ENCODE data around the gene CDC16. TPM values are rescaled to one million over a fixed set of nuclear protein-coding genes. Genes with fewer than 3 reads are reported as not detected.

The CDC16 gene
- total and polyA plus RNA-seq, 2 of the 13 experiments (the other 11 are each of a cell fraction or from before 2014, with no cell fraction given): 24.2 to 60.9 TPM

- peak; percentile 75; the same call in 1 of the 2 replicates for TF ChIP-seq ZNF770 (CRISPR knock-in tag; IDR thresholded peaks at IDR 0.05)
- peak; percentile 95 for TF ChIP-seq SPEN (CRISPR knock-in tag; IDR thresholded peaks at IDR 0.05; ENCODE audit: low read depth)
- TF ChIP-seq THAP8 (CRISPR knock-in tag; IDR thresholded peaks at IDR 0.05; ENCODE audit: borderline replicate concordance): 0 out of 2 replicates have a peak, but pooled peaks have one; percentile 65
- TF ChIP-seq ZBTB40 (IDR thresholded peaks at IDR 0.05): no peak
- no peak for TF ChIP-seq ZBTB40 (CRISPR knock-in tag; IDR thresholded peaks at IDR 0.05)
- TF ChIP-seq ZSCAN25 (CRISPR knock-in tag; IDR thresholded peaks at IDR 0.05): peak; percentile 70
- TF ChIP-seq ZSCAN20 (CRISPR knock-in tag; IDR thresholded peaks at IDR 0.05; ENCODE audit: borderline replicate concordance): peak; percentile 86; the same call in 1 of the 2 replicates
- TF ChIP-seq HMGXB4 (CRISPR knock-in tag; IDR thresholded peaks at IDR 0.05; ENCODE audit: borderline replicate concordance in 1 of 2, low read depth in 1 of 2): peak; percentile 47 to 53
- no peak for TF ChIP-seq ZNF557 (CRISPR knock-in tag; IDR thresholded peaks at IDR 0.05)
- peak; percentile 84 for TF ChIP-seq ZBTB43 (CRISPR knock-in tag; conservative IDR thresholded peaks at IDR 0.05)
- TF ChIP-seq AKAP8 (CRISPR knock-in tag; IDR thresholded peaks at IDR 0.05): 0 out of 2 replicates have a peak, but pooled peaks have one; percentile 21
- TF ChIP-seq ZNF264 (CRISPR knock-in tag; IDR thresholded peaks at IDR 0.05): 0 out of 2 replicates have a peak, but pooled peaks have one; percentile 44
Measured at GRCh38 chr13:114314074-114314912, 79.6 kb downstream of the CDC16 start, which contains the start of gene CHAMP1 (continued).
